Peyer's patch (tissue), 4 donors: ENCODE results near the gene ANKLE2. TPM values are rescaled to one million over a fixed set of nuclear protein-coding genes. Genes with fewer than 3 reads are reported as not detected.
"Not testable (repeated sequence)": the region's sequence is repeated elsewhere in the genome, so short reads cannot be mapped to it uniquely, and the experiment has no call there.

ENCODE experiments used
- DNase-seq, 3 donors: peaks; one replicate each; pipeline ENCODE4 v3.0.0-alpha.2; 2017 to 2019
- H3K27ac ChIP-seq, 4 donors: fragments of 200-600 bp; sonication (generic); one replicate each; pipeline ENCODE4 v1.5.1; 2016 to 2019
- H3K27me3 ChIP-seq, 2 donors: fragments of 200-600 bp; sonication (generic); one replicate each; pipeline ENCODE4 v1.5.1; 2019
- H3K36me3 ChIP-seq, 3 donors: fragments of 200-600 bp; sonication (generic); one replicate each; pipeline ENCODE4 v1.5.1; 2016 to 2019
- H3K4me1 ChIP-seq, 4 donors: fragments of 200-600 bp; sonication (generic); one replicate each; pipeline ENCODE4 v1.5.1; 2016 to 2019
- H3K4me3 ChIP-seq, 4 donors: fragments of 200-600 bp; sonication (generic); 1 replicate in 3 of 4; 2 replicates in 1 of 4; pipeline ENCODE4 v1.5.1; 2016 to 2019; ENCODE audit warnings: mild to moderate bottlenecking in 1 of 4
- H3K9me3 ChIP-seq, 4 donors: fragments of 200-600 bp; sonication (generic); one replicate each; pipeline ENCODE4 v1.5.1; 2016 to 2019; ENCODE audit warnings: mild to moderate bottlenecking in 1 of 4
- CTCF ChIP-seq, 6 experiments: fragments of 450-650 bp in 4 of 6; fragments of 200-600 bp in 2 of 6; sonication (generic) in 1 of 6; IDR thresholded peaks; one replicate each; pipeline ENCODE4 v1.5.1; 2017 to 2019; ENCODE audit warnings: antibody characterized with exemption in 6 of 6, mild to moderate bottlenecking in 3 of 6, moderate library complexity in 1 of 6
- POLR2A ChIP-seq, 2 donors: fragments of 450-650 bp; IDR thresholded peaks; one replicate each; pipeline ENCODE4 v1.5.1; 2017; ENCODE audit warnings: antibody characterized with exemption in 2 of 2, mild to moderate bottlenecking in 2 of 2, moderate library complexity in 2 of 2
- total RNA-seq, 4 donors: library from RNA; depleted of rRNA; stranded (reverse); fragments of >200 nt; gene quantifications; one replicate each; pipeline ENCODE4 v1.1.0, GENCODE V29; 2016

Gene ANKLE2
- total RNA-seq, result 100 to 1,000 TPM in 3 of 4 donors, 10 to 100 TPM in 1; 69.0 to 286 (median 133) TPM

- Histone ChIP-seq H3K27me3 (no peaks in the 10 kb centered on the region), H3K4me1 (peaks cover 0 to 14% (median 10%) of the 10 kb centered on the region in 4 donors), H3K4me3 (peak within 1 kb of the TSS; percentile 86 to 98 (median 92)), H3K9me3 (no peaks in the 10 kb centered on the region), H3K27ac (peak within 1 kb of the TSS; percentile 97 to 99 (median 98)), H3K36me3 (peaks cover 0 to 21% (median 0%) of the 10 kb centered on the region in 3 donors)
- DNase-seq, result peak; percentile 68 to 84 (median 76)
- no peak for TF ChIP-seq CTCF (IDR thresholded peaks at IDR 0.05)
- no peak for TF ChIP-seq POLR2A (IDR thresholded peaks at IDR 0.05)
These were observed at the start of gene ANKLE2 for GRCh38 chr12:132761032-132761920. ANKLE2 (minus strand) TSS chr12:132761832; CDS start chr12:132761798, 34 bp downstream.

GRCh38 chr12:132809391-132809790 lies 47.8 kb upstream of the ANKLE2 start:
- H3K36me3 ChIP-seq, result peaks cover 0 to 94% (median 0%) of the 10 kb centered on the region in 3 donors

GRCh38 chr12:132807295-132808092 lies 45.9 kb upstream of the ANKLE2 start:
- H3K36me3 ChIP-seq, result peaks cover 0 to 92% (median 0%) of the 10 kb centered on the region in 3 donors
- TF ChIP-seq POLR2A (IDR thresholded peaks at IDR 0.05) (no peak), CTCF (IDR thresholded peaks at IDR 0.05) (no peak)

More at GRCh38 chr12:132809391-132809790, 47.8 kb upstream of the ANKLE2 start:
- H3K9me3 ChIP-seq, H3K4me3 ChIP-seq, H3K4me1 ChIP-seq, H3K27me3 ChIP-seq, H3K27ac ChIP-seq: not testable (repeated sequence)
- DNase-seq, result peak in 2 of 3 donors; percentile 41 to 73
- peak in 4 of 6 experiments; percentile 27 to 35 (median 30) for TF ChIP-seq CTCF (IDR thresholded peaks at IDR 0.05)

GRCh38 chr12:132806857-132807256 lies 45.2 kb upstream of the ANKLE2 start:
- peaks cover 0 to 92% (median 0%) of the 10 kb centered on the region in 3 donors for H3K36me3 ChIP-seq
- H3K4me3 ChIP-seq, result no peak overlapping the region
- no peaks in the 10 kb centered on the region for H3K4me1 ChIP-seq
- no peak for DNase-seq
- H3K9me3 ChIP-seq, result no peaks in the 10 kb centered on the region
- TF ChIP-seq POLR2A (IDR thresholded peaks at IDR 0.05) (no peak), CTCF (IDR thresholded peaks at IDR 0.05) (no peak)
- no peak overlapping the region for H3K27ac ChIP-seq
- no peaks in the 10 kb centered on the region for H3K27me3 ChIP-seq

More at GRCh38 chr12:132807295-132808092, 45.9 kb upstream of the ANKLE2 start:
- no peaks in the 10 kb centered on the region for H3K9me3 ChIP-seq
- no peaks in the 10 kb centered on the region for H3K4me1 ChIP-seq
- no peak overlapping the region for H3K4me3 ChIP-seq
- H3K27me3 ChIP-seq, result no peaks in the 10 kb centered on the region
- no peak for DNase-seq
- no peak overlapping the region for H3K27ac ChIP-seq

DNA sequence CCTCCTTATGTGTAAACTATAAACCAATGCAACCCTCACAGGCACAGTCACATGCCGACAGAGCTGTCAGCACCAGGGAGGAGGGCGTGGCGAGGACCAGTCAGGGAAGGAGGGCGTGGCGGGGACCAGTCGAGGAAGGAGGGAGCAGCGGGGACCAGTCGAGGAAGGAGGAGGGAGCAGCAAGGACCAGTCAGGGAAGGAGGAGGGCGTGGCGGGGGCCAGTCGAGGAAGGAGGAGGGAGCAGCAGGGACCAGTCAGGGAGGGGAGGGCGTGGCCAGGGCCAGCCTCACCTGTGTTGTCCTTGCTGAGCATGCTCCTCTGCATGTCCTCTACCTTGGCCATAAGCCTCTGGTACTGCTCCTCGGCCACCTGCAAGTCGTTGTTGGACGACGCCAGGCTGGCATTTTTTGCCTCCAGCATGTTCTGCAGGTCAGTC lies 42.8 kb upstream of the ANKLE2 start:
- peaks cover 0 to 92% (median 0%) of the 10 kb centered on the region in 3 donors for H3K36me3 ChIP-seq
- TF ChIP-seq POLR2A (IDR thresholded peaks at IDR 0.05) (no peak), CTCF (IDR thresholded peaks at IDR 0.05) (no peak)

More for the DNA sequence above, 42.8 kb upstream of the ANKLE2 start:
- Histone ChIP-seq H3K27me3 (no peaks in the 10 kb centered on the region), H3K4me1 (no peaks in the 10 kb centered on the region), H3K4me3 (no peak overlapping the region), H3K9me3 (no peaks in the 10 kb centered on the region), H3K27ac (no peak overlapping the region)
- DNase-seq, result peak in 1 of 3 donors; percentile 65
